PC-9 (cell line): ENCODE data around the gene PDK4. TPM values are rescaled to one million over a fixed set of nuclear protein-coding genes. Genes with fewer than 3 reads are reported as not detected.
A peak's percentile ranks its signal among the peaks of the same experiment; 100 is the strongest.

Experiments
- BruUV-seq: library from RNA; stranded (reverse); fragments of 400-500 nt; replicated peaks from 2 replicates; lab custom pipeline; 2021; lab: Mats Ljungman, UMichigan
- CTCF ChIA-PET: fragments of 300-600 bp; sonication (Branson Sonifier 250); formaldehyde crosslinking; loops from one replicate; lab custom pipeline; 2022; ENCODE audit warnings: antibody characterized with exemption; lab: Charles Lee
- POLR2A ChIA-PET: fragments of 300-600 bp; sonication (Branson Sonifier 250); formaldehyde crosslinking; loops from one replicate; lab custom pipeline; 2022; ENCODE audit warnings: antibody characterized with exemption; ENCODE audit not compliant: unreplicated experiment; lab: Charles Lee
- DNase-seq, 2 experiments: peaks; one replicate each; pipeline versions ENCODE4 v3.0.0 to v3.0.0-alpha.2; 2015 to 2022; ENCODE audit warnings: mixed read lengths in 1 of 2
- H2AFZ ChIP-seq: fragments of 200-600 bp; sonication (generic); 2 replicates; pipeline ENCODE4 v1.8.1; 2017; ENCODE audit warnings: antibody characterized with exemption
- H3F3A ChIP-seq: fragments of 200-600 bp; sonication (generic); 2 replicates; pipeline ENCODE4 v1.8.1; 2017; ENCODE audit warnings: antibody characterized with exemption, mild to moderate bottlenecking, low read depth; ENCODE audit not compliant: insufficient read depth
- H3K27ac ChIP-seq: fragments of 200-600 bp; sonication (generic); 2 replicates; pipeline ENCODE4 v1.6.1; 2016; ENCODE audit warnings: mixed run types
- H3K27me3 ChIP-seq: fragments of 200-600 bp; sonication (generic); 2 replicates; pipeline ENCODE4 v1.6.1; 2016; ENCODE audit warnings: low read depth, mixed run types; ENCODE audit not compliant: insufficient read depth
- H3K36me3 ChIP-seq: fragments of 200-600 bp; sonication (generic); 2 replicates; pipeline ENCODE4 v1.6.1; 2016; ENCODE audit warnings: low read depth, mixed run types
- H3K4me1 ChIP-seq: fragments of 200-600 bp; sonication (generic); replicated peaks from 2 replicates; pipeline ENCODE4 v1.6.1; 2016; ENCODE audit warnings: mixed run types; ENCODE audit not compliant: insufficient read depth
- H3K4me2 ChIP-seq: fragments of 200-600 bp; sonication (generic); 2 replicates; pipeline ENCODE4 v1.6.1; 2017; ENCODE audit warnings: mixed run types
- H3K4me3 ChIP-seq: fragments of 200-600 bp; sonication (generic); 2 replicates; pipeline ENCODE4 v1.6.1; 2016; ENCODE audit warnings: mixed run types
- H3K79me2 ChIP-seq: fragments of 200-600 bp; sonication (generic); 2 replicates; pipeline ENCODE4 v1.6.1; 2017; ENCODE audit warnings: low read depth, mixed run types
- H3K9me2 ChIP-seq: fragments of 200-600 bp; sonication (generic); 2 replicates; pipeline ENCODE4 v1.8.1; 2017; ENCODE audit warnings: mild to moderate bottlenecking; ENCODE audit not compliant: insufficient read depth
- H3K9me3 ChIP-seq: fragments of 200-600 bp; sonication (generic); 2 replicates; pipeline ENCODE4 v1.8.1; 2016; ENCODE audit warnings: low read depth; ENCODE audit not compliant: insufficient read depth
- H4K20me1 ChIP-seq: fragments of 200-600 bp; sonication (generic); 2 replicates; pipeline ENCODE4 v1.8.1; 2017; ENCODE audit not compliant: insufficient read depth
- CTCF ChIP-seq: fragments of 200-600 bp; sonication (generic); conservative IDR thresholded peaks from 2 replicates; pipeline ENCODE4 v1.6.1; 2017; ENCODE audit warnings: mixed run types, antibody characterized with exemption, mild to moderate bottlenecking, moderate library complexity
- EZH2 ChIP-seq: fragments of 200-600 bp; sonication (generic); IDR thresholded peaks from 2 replicates; pipeline ENCODE4 v1.8.0; 2017; ENCODE audit warnings: antibody characterized with exemption, low read depth
- intact Hi-C: fragments of 100-400 bp; cut with micrococcal nuclease; formaldehyde crosslinking; loops from one replicate; pipeline ENCODE4 v1.10.0; 2022; ENCODE audit not compliant: unreplicated experiment
- total RNA-seq: library from RNA; stranded (reverse); gene quantifications from 2 replicates; pipeline ENCODE4 v1.2.3, GENCODE V29; 2021

Gene PDK4
- total RNA-seq, 1 experiment from 2014 or later, result 4.8 TPM

- Histone ChIP-seq H3K79me2 (no peaks in the 10 kb centered on the region), H3K4me1 (peaks cover 27% of the 10 kb centered on the region), H3K4me2 (no peak overlapping the region), H4K20me1 (no peaks in the 10 kb centered on the region), H3K27ac (no peak overlapping the region), H3K4me3 (no peak overlapping the region), H3K36me3 (no peaks in the 10 kb centered on the region), H3K9me3 (no peaks in the 10 kb centered on the region), H3F3A (peaks cover 18% of the 10 kb centered on the region), H3K9me2 (no peaks in the 10 kb centered on the region; the same call in 1 of the 2 replicates), H3K27me3 (no peaks in the 10 kb centered on the region), H2AFZ (no peak overlapping the region)
- TF ChIP-seq EZH2 (no peak), CTCF (no peak)
- POLR2A ChIA-PET, result no interaction called here
- BruUV-seq, result no TSS peak
- DNase-seq, result no peak
- CTCF ChIA-PET, result no interaction called here
- intact Hi-C loops, result no loop called here
Observed at GRCh38 chr7:95546647-95547046, 49.7 kb downstream of the PDK4 start.

GRCh38 chr7:95545673-95546072 lies 50.6 kb downstream of the PDK4 start:
- peak overlapping the region; percentile 66 for H3K4me2 ChIP-seq
- peaks cover 9% of the 10 kb centered on the region for H3F3A ChIP-seq
- no peak for DNase-seq
- ChIA-PET CTCF (interaction anchor here (0.7 to 2.6 kb wide), 5 partner anchors 34 to 141 kb away, joined by 3 to 28 read pairs (median 8); no protein-coding TSS in a partner anchor), POLR2A (interaction anchor here (0.8 kb wide), 1 partner anchor 16 kb away, joined by 20 read pairs; no protein-coding TSS in a partner anchor)
- no peaks in the 10 kb centered on the region for H3K9me2 ChIP-seq
- no peaks in the 10 kb centered on the region for H3K79me2 ChIP-seq
- H3K27me3 ChIP-seq, result no peaks in the 10 kb centered on the region
- peak overlapping the region; percentile 74 for H2AFZ ChIP-seq
- no peaks in the 10 kb centered on the region for H3K9me3 ChIP-seq
- H3K27ac ChIP-seq, result peak overlapping the region; percentile 56
- BruUV-seq, result no TSS peak
- H3K36me3 ChIP-seq, result no peaks in the 10 kb centered on the region
- peaks cover 19% of the 10 kb centered on the region for H3K4me1 ChIP-seq
- no peaks in the 10 kb centered on the region for H4K20me1 ChIP-seq
- TF ChIP-seq CTCF (no peak), EZH2 (no peak)
- intact Hi-C loops, result loop anchor here (1.0 kb wide), 1 partner anchor 141 kb away; no protein-coding TSS in a partner anchor
- H3K4me3 ChIP-seq, result peak overlapping the region; percentile 47; the same call in 1 of the 2 replicates

GRCh38 chr7:95545007-95545615 lies 51.2 kb downstream of the PDK4 start:
- peak; percentile 44 to 57 for DNase-seq
- no TSS peak for BruUV-seq
- peak overlapping the region; percentile 47; the same call in 1 of the 2 replicates for H3K4me3 ChIP-seq
- H3K9me2 ChIP-seq, result no peaks in the 10 kb centered on the region
- H3K27me3 ChIP-seq, result no peaks in the 10 kb centered on the region
- H3K36me3 ChIP-seq, result no peaks in the 10 kb centered on the region
- peak overlapping the region; percentile 74 for H2AFZ ChIP-seq
- peak overlapping the region; percentile 66 for H3K4me2 ChIP-seq
- H4K20me1 ChIP-seq, result no peaks in the 10 kb centered on the region
- intact Hi-C loops, result loop anchor here (1.0 kb wide), 1 partner anchor 141 kb away; no protein-coding TSS in a partner anchor
- peak overlapping the region; percentile 56 for H3K27ac ChIP-seq
- H3F3A ChIP-seq, result peaks cover 3% of the 10 kb centered on the region
- ChIA-PET POLR2A (interaction anchor here (0.7 to 0.8 kb wide), 2 partner anchors 15 to 171 kb away, joined by 3 to 20 read pairs; no protein-coding TSS in a partner anchor), CTCF (interaction anchor here (0.6 to 2.6 kb wide), 10 partner anchors 19 to 1053 kb away, joined by 3 to 28 read pairs (median 5); no protein-coding TSS in a partner anchor)
- TF ChIP-seq EZH2, result no peak
- peak; percentile 71 for TF ChIP-seq CTCF
- H3K9me3 ChIP-seq, result no peaks in the 10 kb centered on the region
- H3K79me2 ChIP-seq, result no peaks in the 10 kb centered on the region
- peaks cover 14% of the 10 kb centered on the region for H3K4me1 ChIP-seq
